ENCODE measurements around the gene ANGPTL4. TPM values are rescaled to one million over a fixed set of nuclear protein-coding genes. Genes with fewer than 3 reads are reported as not detected.
"Not testable (repeated sequence)": the region's sequence is repeated elsewhere in the genome, so short reads cannot be mapped to it uniquely, and the experiment has no call there.

ANGPTL4 gene
- total and polyA plus RNA-seq, 5 experiments from 2014 or later = 0.23 TPM; not detected in 4

DNA sequence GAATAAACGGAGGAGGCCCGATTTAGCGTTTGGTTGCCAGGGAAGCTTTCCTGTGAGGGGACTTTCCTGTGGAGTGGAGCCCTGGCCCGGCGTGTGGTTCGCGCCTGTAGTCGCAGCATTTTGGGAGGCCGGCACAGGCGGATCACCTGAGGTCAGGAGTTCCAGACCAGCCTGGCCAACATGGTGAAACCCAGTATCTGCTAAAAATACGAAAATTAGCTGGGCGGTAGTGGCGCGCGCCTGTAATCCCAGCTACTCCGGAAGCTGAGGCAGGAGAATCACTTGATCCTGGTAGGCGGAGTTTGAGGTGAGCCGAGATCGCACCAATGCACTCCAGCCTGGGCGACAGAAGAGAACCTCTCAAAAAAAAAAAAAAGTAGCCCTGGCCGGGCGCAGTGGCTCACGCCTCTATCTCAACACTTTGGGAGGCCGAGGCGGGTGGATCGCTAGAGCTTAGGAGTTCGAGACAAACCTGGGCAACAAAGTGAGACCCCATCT lies 27.8 kb upstream of the ANGPTL4 start:
- H3K27ac Mint-ChIP-seq = no peak overlapping the region
- H3K4me3 Mint-ChIP-seq = peak overlapping the region in 9 of 10 donors; percentile 50 to 77 (median 66)
- DNase-seq = peak in 1 of 10 donors; percentile 56
- H3K36me3 Mint-ChIP-seq = peaks cover 0 to 3% (median 0%) of the 10 kb centered on the region in 3 donors
- H3K9me3 Mint-ChIP-seq = no peaks in the 10 kb centered on the region
- H3K27me3 Mint-ChIP-seq = peaks cover 9 to 34% (median 19%) of the 10 kb centered on the region in 5 donors
- POLR2A ChIA-PET = interaction anchor here (0.6 kb wide), 1 partner anchor 146 kb away, joined by 3 read pairs; no protein-coding TSS in a partner anchor
- H3K4me1 Mint-ChIP-seq = peaks cover 4 to 16% (median 7%) of the 10 kb centered on the region in 4 donors
- ATAC-seq = no peak

DNA sequence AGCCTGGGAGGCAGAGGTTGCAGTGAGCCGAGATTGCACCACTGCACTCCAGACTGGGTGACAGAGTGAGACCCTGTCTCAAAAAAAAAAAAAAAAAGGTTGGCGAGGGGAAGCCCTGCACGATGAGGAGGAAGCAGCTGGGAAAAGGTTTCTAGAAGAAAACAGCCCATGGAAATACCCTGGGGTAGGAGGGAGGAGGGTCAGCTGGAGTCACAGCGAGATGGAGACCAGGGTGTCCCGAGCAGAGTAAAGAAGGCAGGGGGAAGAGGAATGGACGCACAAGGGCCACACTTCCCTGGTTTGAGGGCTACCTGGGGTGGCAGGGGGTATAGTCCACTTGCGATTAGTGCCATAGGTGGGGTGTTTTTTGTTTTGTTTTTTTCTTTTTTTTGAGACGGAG lies 27.3 kb upstream of the ANGPTL4 start:
- POLR2A ChIA-PET = interaction anchor here (0.6 kb wide), 2 partner anchors 120 to 145 kb away, joined by 3 read pairs; no protein-coding TSS in a partner anchor

GRCh38 chr19:8337728-8338127 lies 26.2 kb upstream of the ANGPTL4 start:
- POLR2A ChIA-PET = no interaction called here
- H3K9me3 Mint-ChIP-seq = no peaks in the 10 kb centered on the region
- H3K27me3 Mint-ChIP-seq = peaks cover 9 to 34% (median 19%) of the 10 kb centered on the region in 5 donors
- peaks cover 4 to 23% (median 8%) of the 10 kb centered on the region in 4 donors for H3K4me1 Mint-ChIP-seq
- peak overlapping the region in 1 of 10 donors; percentile 14 for H3K4me3 Mint-ChIP-seq
- DNase-seq (no peak), ATAC-seq (no peak)
- peaks cover 0 to 3% (median 0%) of the 10 kb centered on the region in 3 donors for H3K36me3 Mint-ChIP-seq
- H3K27ac Mint-ChIP-seq = no peak overlapping the region

More for the DNA sequence above, 27.3 kb upstream of the ANGPTL4 start:
- H3K9me3 Mint-ChIP-seq = no peaks in the 10 kb centered on the region
- ATAC-seq = no peak
- H3K4me3 Mint-ChIP-seq = no peak overlapping the region
- DNase-seq = no peak
- H3K4me1 Mint-ChIP-seq = peaks cover 4 to 17% (median 8%) of the 10 kb centered on the region in 4 donors
- peaks cover 0 to 3% (median 0%) of the 10 kb centered on the region in 3 donors for H3K36me3 Mint-ChIP-seq
- no peak overlapping the region for H3K27ac Mint-ChIP-seq
- peaks cover 9 to 34% (median 19%) of the 10 kb centered on the region in 5 donors for H3K27me3 Mint-ChIP-seq

DNA sequence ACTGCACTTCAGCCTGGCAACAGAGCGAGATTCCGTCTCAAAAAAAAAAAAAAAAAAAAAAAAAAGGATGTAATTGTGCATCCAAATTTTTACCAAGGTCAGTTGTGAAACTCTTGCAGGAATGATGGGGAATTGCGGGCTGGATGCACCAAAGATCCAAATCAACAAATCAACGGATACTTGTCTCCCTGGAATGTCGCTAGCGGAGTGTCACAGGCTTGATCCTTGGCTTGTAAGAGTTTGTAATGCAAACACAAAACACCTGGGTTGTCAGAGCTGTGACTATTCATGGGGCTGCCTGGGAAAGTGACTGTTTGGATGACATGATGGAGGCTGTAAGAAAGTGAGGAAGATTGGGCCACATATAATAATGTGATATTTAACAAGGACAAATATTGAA lies 25.1 kb upstream of the ANGPTL4 start:
- DNase-seq (no peak), ATAC-seq (no peak)
- H3K4me3 Mint-ChIP-seq = peak overlapping the region in 1 of 10 donors; percentile 47
- H3K36me3 Mint-ChIP-seq = no peaks in the 10 kb centered on the region
- H3K27me3 Mint-ChIP-seq = peaks cover 9 to 31% (median 19%) of the 10 kb centered on the region in 5 donors
- peak overlapping the region in 1 of 10 donors; percentile 4 for H3K27ac Mint-ChIP-seq
- POLR2A ChIA-PET = no interaction called here
- H3K4me1 Mint-ChIP-seq = peaks cover 8 to 31% (median 15%) of the 10 kb centered on the region in 4 donors
- H3K9me3 Mint-ChIP-seq = no peaks in the 10 kb centered on the region

DNA sequence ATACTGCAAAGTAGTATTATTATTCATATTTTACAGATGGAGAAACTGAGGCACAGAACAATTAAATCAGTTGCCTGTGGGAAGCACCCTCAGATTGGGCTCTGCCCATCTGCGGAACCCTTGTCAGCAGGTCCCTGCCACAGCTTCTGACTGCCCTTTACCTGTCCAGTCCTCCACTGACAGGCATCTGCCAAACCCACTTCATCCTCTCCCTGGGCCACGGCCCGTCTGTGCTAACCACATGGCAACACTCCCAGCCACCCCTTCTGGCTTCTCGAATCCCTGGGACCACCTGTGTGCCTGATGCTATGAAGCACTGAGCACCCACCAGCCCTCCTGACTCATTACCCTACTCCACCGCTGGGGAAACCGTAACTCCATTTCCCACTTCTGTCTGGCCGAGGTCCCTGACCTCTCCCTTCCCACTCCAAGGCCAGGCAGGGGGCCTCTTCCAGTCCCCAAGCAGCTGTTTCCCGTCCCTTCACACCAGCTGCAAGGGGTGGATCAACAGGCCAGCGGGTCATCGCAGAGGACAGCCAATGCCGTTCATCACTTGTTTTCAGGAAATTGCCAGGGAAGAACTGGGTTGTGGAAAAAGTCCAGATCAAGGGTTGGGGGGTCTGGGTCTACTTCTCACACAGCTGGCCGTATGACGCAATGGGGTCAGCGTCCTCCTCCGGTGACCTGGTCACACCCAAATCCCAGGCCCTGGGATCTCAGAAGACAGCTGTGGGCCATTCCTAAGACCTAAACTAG lies 23.4 kb upstream of the ANGPTL4 start:
- H3K36me3 Mint-ChIP-seq = no peaks in the 10 kb centered on the region
- no peak overlapping the region for H3K4me3 Mint-ChIP-seq
- peaks cover 9 to 27% (median 17%) of the 10 kb centered on the region in 5 donors for H3K27me3 Mint-ChIP-seq

GRCh38 chr19:8341504-8341903 lies 22.5 kb upstream of the ANGPTL4 start:
- Mint-ChIP-seq H3K27ac (peak overlapping the region in 1 of 10 donors; percentile 63), H3K4me3 (peak overlapping the region in 9 of 10 donors; percentile 33 to 86 (median 48)), H3K4me1 (peaks cover 7 to 21% (median 15%) of the 10 kb centered on the region in 4 donors), H3K27me3 (peaks cover 7 to 19% (median 12%) of the 10 kb centered on the region in 5 donors)
- not testable (repeated sequence) for DNase-seq, H3K9me3 Mint-ChIP-seq, ATAC-seq, H3K36me3 Mint-ChIP-seq
- POLR2A ChIA-PET = interaction anchor here (0.7 to 0.8 kb wide), 2 partner anchors 20 to 161 kb away, joined by 3 read pairs; partner anchors contain the start of genes NDUFA7 and RPS28

More for the DNA sequence above, 23.4 kb upstream of the ANGPTL4 start:
- no peak for DNase-seq
- Mint-ChIP-seq H3K4me1 (peaks cover 8 to 27% (median 17%) of the 10 kb centered on the region in 4 donors), H3K27ac (peak overlapping the region in 2 of 10 donors; percentile 22 to 78), H3K9me3 (no peaks in the 10 kb centered on the region)
- POLR2A ChIA-PET = interaction anchor here (0.5 to 0.8 kb wide), 3 partner anchors 12 to 215 kb away, joined by 3 to 4 read pairs (median 4); no protein-coding TSS in a partner anchor
- no peak for ATAC-seq

DNA sequence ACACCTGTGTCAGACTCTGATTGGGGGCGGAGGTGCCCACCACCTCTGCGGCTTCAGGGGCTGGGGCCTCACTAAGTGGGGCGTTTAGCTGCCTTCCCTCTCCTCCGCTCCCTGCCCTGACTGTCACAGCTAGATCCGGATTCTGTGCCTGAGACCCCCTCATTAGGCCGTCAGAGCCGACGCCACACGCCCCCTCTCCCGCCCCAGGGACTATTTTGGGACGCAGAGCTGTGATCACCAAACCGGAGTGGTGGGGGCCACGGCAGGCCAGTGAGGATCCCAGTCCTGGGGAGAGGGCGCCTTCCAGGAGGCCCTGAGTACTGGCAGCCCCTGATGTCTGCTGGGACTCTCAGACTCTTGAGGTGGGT lies 21.7 kb upstream of the ANGPTL4 start:
- peak overlapping the region; percentile 43 to 87 (median 68) for H3K4me3 Mint-ChIP-seq
- H3K36me3 Mint-ChIP-seq = no peaks in the 10 kb centered on the region
- H3K27ac Mint-ChIP-seq = peak overlapping the region in 3 of 10 donors; percentile 32 to 60 (median 33)
- DNase-seq (no peak), ATAC-seq (no peak)
- peaks cover 5 to 21% (median 15%) of the 10 kb centered on the region in 4 donors for H3K4me1 Mint-ChIP-seq
- H3K27me3 Mint-ChIP-seq = peaks cover 4 to 13% (median 8%) of the 10 kb centered on the region in 5 donors
- H3K9me3 Mint-ChIP-seq = no peaks in the 10 kb centered on the region
- POLR2A ChIA-PET = interaction anchor here (0.6 kb wide), 2 partner anchors 21 to 1544 kb away, joined by 3 to 4 read pairs; partner anchors contain the start of genes NDUFA7 and RPS28

DNA sequence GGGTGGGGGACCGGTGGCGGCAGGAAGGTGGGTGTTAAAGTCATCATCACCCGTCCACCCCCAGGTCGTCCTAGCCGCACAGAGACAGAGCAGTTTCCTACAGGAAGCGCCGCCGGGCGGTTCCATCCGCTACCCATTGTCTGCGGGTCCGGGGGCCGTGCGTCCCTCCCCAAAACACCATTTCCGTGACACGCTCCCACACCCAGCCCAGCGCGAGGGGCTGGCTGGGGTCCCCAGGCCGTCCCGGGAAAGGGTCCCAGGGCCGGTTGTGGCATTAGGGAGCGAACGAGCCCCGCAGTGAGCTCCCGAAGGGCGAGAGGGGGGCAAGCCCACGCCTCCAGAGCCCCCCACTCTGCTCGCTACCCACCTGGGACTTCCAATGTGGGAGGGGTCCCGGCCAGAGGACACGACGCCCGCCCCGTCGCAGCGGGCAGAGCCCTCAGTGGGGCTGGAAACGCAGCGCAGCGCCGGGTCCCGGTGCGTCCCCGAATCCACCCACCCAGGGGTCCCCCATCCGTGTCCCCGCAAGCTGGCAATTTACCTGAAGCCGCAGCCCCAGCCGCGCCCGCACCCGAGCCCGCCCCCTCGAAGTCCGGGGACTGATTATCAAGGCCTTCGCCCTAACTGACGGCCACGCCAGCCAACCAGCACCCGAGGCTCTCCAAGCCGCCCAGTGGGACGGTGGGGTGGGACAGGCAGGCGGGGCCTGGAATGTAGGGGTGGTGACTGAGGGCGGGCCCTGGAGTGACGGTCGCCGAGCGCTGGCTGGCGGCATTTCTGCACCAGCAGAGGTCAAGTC lies 21.1 kb upstream of the ANGPTL4 start, which contains the start of gene KANK3:
TSS of gene KANK3 (minus strand) at position 579 of the 799 bp plus-strand sequence. CDS start 5,434 bp downstream, outside the sequence.
- H3K27ac Mint-ChIP-seq = peak within 1 kb of the TSS in 8 of 10 donors; percentile 13 to 88 (median 60)
- no peaks in the 10 kb centered on the region for H3K36me3 Mint-ChIP-seq
- peaks cover 5 to 21% (median 15%) of the 10 kb centered on the region in 4 donors for H3K4me1 Mint-ChIP-seq
- peak; percentile 99 for ATAC-seq
- H3K27me3 Mint-ChIP-seq = peaks cover 0 to 9% (median 6%) of the 10 kb centered on the region in 5 donors
- POLR2A ChIA-PET = interaction anchor here (0.6 to 1.3 kb wide), 2 partner anchors 11 to 21 kb away, joined by 4 read pairs; partner anchors contain the start of genes NDUFA7 and RPS28
- peak; percentile 83 to 96 (median 88) for DNase-seq
- H3K9me3 Mint-ChIP-seq = no peaks in the 10 kb centered on the region
- peak within 1 kb of the TSS; percentile 72 to 88 (median 85) for H3K4me3 Mint-ChIP-seq

- no peaks in the 10 kb centered on the region for H3K9me3 Mint-ChIP-seq
- ATAC-seq (no peak), DNase-seq (no peak)
- peaks cover 5 to 21% (median 13%) of the 10 kb centered on the region in 4 donors for H3K4me1 Mint-ChIP-seq
- H3K27ac Mint-ChIP-seq = peak overlapping the region in 8 of 10 donors; percentile 13 to 88 (median 60)
- no peaks in the 10 kb centered on the region for H3K36me3 Mint-ChIP-seq
- H3K27me3 Mint-ChIP-seq = peaks cover 0 to 6% (median 3%) of the 10 kb centered on the region in 5 donors
- peak overlapping the region; percentile 72 to 88 (median 85) for H3K4me3 Mint-ChIP-seq
- POLR2A ChIA-PET = interaction anchor here (1.3 kb wide), 1 partner anchor 11 kb away, joined by 4 read pairs; no protein-coding TSS in a partner anchor
Measured at GRCh38 chr19:8343483-8343844, 20.5 kb upstream of the ANGPTL4 start.

GRCh38 chr19:8349629-8350372 lies 14.2 kb upstream of the ANGPTL4 start:
- peaks cover 2 to 24% (median 22%) of the 10 kb centered on the region in 5 donors for H3K27me3 Mint-ChIP-seq
- DNase-seq, H3K4me1 Mint-ChIP-seq, H3K36me3 Mint-ChIP-seq, H3K4me3 Mint-ChIP-seq, H3K27ac Mint-ChIP-seq, H3K9me3 Mint-ChIP-seq, POLR2A ChIA-PET, ATAC-seq: not testable (repeated sequence)

DNA sequence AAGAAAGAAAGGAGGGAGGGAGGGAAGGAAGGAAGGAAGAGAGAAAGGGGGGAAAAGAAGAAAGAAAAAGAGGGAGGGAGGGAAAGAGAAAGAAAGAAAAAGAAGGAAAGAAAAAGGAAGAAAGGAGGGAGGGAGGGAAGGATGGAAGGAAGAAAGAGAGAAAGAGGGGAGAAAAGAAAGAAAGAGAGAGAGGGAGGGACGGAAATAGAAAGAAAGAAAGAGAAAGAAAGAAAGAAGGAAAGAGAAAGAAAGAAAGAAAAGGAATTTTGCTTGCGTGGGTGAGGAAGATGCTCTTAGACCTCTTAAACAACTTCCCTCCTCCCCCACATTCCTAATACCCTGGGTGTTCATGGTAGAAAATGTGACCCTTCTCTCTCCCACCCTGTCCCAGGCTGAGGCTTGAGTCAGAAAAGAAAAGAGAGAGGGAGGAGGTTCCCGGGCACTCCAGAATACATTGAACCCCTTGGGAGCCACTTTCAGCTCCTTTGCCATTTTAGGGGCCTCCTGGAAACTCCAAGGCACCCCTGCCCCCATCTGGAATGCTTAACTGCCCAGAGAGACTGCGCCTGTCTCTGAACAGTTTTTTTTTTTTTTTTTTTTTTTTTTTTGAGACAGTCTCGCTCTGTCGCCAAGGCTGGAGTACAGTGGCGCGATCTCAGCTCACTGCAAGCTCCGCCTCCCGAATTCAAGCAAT lies 11.7 kb upstream of the ANGPTL4 start:
- DNase-seq (no peak), ATAC-seq (no peak)
- no peak overlapping the region for H3K4me3 Mint-ChIP-seq
- POLR2A ChIA-PET = interaction anchor here (0.6 to 1.4 kb wide), 5 partner anchors 10 to 287 kb away, joined by 3 to 8 read pairs (median 4); partner anchors contain the start of genes NDUFA7 and RPS28
- peaks cover 2 to 24% (median 22%) of the 10 kb centered on the region in 5 donors for H3K27me3 Mint-ChIP-seq
- H3K4me1 Mint-ChIP-seq = peaks cover 0 to 4% (median 2%) of the 10 kb centered on the region in 4 donors
- no peak overlapping the region for H3K27ac Mint-ChIP-seq
- H3K36me3 Mint-ChIP-seq = peaks cover 0 to 2% (median 0%) of the 10 kb centered on the region in 3 donors
- no peaks in the 10 kb centered on the region for H3K9me3 Mint-ChIP-seq

All from naive thymus-derived CD8-positive, alpha-beta T cell (primary cell).